AG09309 (cell line): ENCODE data around the gene SAMD11.
A peak's percentile ranks its signal among the peaks of the same experiment; 100 is the strongest.

Source experiments
- DNase-seq: peaks from one replicate; pipeline ENCODE4 v3.0.0-alpha.2; 2010; ENCODE audit warnings: low read depth
- H3K4me3 ChIP-seq: 2 replicates; pipeline ENCODE4 v1.5.1; 2011; ENCODE audit warnings: mild to moderate bottlenecking, low read depth, low read length, moderate library complexity; ENCODE audit not compliant: control insufficient read depth
- TF ChIP-seq, protein P1 (sequence below): IDR thresholded peaks from 2 replicates; pipeline ENCODE4 v1.5.1; 2011; ENCODE audit warnings: mild to moderate bottlenecking, low read depth, low read length, inconsistent platforms; ENCODE audit not compliant: insufficient read depth, control insufficient read depth; ENCODE audit errors: missing control alignments

The SAMD11 gene

GRCh38 chr1:955474-955873 is 31.8 kb downstream of the SAMD11 start:
- H3K4me3 ChIP-seq, result no peak overlapping the region
- no peak for DNase-seq
- TF ChIP-seq, protein P1, sequence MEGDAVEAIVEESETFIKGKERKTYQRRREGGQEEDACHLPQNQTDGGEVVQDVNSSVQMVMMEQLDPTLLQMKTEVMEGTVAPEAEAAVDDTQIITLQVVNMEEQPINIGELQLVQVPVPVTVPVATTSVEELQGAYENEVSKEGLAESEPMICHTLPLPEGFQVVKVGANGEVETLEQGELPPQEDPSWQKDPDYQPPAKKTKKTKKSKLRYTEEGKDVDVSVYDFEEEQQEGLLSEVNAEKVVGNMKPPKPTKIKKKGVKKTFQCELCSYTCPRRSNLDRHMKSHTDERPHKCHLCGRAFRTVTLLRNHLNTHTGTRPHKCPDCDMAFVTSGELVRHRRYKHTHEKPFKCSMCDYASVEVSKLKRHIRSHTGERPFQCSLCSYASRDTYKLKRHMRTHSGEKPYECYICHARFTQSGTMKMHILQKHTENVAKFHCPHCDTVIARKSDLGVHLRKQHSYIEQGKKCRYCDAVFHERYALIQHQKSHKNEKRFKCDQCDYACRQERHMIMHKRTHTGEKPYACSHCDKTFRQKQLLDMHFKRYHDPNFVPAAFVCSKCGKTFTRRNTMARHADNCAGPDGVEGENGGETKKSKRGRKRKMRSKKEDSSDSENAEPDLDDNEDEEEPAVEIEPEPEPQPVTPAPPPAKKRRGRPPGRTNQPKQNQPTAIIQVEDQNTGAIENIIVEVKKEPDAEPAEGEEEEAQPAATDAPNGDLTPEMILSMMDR, result no peak

GRCh38 chr1:956636-957035 is 32.9 kb downstream of the SAMD11 start:
- no peak for DNase-seq

DNA sequence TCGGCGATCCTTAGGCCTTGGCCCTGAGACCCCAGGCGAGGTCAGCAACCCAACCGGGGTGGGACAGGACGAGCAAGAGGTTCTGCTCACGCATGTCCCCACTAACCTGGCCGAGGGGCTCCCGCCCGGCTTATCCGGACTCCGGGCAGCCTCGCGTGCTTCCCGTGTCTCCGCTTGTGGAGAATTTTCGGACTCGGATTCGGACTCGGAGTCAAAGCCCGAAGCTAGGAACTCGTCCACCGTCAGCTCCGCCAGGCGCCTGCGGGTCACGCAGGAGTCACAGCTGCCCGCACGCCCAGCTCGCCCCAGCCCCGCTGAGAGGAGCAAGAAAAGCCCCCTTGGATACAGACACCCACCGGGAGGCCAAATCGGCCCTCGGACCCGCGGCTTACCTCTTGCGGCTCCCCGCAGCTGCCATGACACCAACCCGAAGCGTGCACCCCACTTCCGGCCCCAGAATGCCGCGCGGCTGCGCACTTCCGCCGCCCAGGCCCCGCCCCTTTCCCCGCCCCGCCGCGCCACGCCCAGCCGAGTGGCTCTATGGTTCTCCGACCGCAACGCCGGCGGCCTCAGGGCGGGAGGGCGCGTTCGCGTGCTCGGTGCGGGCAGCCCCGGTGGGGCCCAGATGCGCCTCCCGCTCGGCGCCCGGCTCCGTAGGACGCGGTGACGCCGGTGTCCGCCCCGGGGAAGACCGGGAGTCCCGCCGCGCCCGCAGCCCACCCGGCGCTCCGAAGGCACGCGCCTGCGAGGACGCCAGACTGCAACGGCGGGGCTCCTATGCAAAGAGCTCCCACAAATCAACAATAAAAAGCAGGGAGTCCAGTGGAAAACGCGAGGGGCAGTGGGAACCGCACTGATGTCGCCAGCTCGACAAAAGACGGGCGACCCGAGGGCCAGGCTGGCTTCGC is 35.4 kb downstream of the SAMD11 start, which contains the start of gene NOC2L:
Gene NOC2L, minus strand, starts transcription at position 434 of the 908 bp plus-strand sequence. Its CDS starts 16 bp downstream, at position 418.
- H3K4me3 ChIP-seq, result peak within 1 kb of the TSS; percentile 99
- DNase-seq, result no peak
- TF ChIP-seq, protein P1, result no peak

More at GRCh38 chr1:956636-957035, 32.9 kb downstream of the SAMD11 start:
- TF ChIP-seq, protein P1, result no peak
- no peak overlapping the region for H3K4me3 ChIP-seq

DNA sequence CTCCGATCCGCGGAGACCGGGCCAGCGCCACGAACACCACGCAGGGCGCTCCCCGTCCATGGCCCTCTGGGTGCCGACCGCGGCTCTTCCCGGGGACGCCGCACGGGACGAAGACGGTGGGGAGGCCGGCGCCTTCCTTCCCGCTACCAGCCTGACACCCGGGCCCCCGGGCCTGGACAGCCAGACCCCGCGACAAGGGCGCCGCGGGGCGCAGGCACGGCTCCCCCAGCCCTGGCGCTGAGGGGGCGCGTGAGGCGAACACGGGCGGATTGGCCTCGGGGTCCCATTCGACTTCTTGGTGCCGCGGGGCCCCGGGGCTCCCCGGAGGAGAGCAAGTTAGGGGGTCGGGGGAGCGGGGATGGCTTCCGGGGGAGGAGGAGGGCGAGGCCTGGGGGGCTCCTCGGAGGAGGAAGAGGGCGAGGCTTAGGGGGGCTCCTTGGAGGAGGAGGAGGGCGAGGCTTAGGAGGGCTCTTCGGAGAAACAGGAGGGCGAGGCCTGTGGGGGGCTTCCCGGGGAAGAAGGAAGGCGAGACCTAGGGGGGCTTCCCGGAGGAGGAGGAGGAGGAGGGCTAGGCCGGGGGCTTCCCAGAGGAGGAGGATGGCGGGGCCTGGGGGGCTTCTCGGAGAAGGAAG is 36.1 kb downstream of the SAMD11 start:
- TF ChIP-seq, protein P1, result no peak
- H3K4me3 ChIP-seq, result peak overlapping the region; percentile 44
- DNase-seq, result no peak

DNA sequence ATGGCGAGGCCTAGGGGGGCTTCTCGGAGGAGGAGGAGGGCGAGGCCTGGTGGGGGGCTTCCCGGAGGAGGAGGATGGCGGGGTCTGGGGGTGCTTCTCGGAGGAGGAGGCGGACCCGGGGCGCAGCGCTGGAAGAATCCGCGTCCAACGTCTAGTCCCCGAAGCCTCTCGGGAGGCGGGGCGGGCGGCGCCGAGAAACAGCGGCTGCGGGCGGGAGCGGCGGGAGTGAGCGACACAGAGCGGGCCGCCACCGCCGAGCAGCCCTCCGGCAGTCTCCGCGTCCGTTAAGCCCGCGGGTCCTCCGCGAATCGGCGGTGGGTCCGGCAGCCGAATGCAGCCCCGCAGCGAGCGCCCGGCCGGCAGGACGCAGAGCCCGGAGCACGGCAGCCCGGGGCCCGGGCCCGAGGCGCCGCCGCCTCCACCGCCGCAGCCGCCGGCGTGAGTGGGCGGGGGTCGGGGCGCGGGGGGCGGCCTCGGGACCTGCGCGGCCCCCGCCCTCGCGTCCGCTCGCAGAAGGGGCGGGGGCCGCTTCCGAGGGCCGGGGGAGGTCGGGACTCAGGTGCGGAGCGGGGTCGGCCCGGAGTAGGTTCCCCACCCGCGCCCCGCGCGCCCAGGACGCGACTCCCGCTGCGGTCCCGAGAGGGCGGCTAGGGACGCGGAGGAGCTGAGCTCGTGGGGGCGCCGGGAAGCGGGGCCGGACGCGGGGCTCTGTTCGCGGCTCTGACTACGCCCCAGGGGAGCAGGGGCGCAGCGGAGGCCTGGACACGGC is 36.8 kb downstream of the SAMD11 start, which contains the start of gene KLHL17:
Gene KLHL17, plus strand, starts transcription at position 222 of the 769 bp plus-strand sequence. Its CDS starts 110 bp downstream, at position 332.
- TF ChIP-seq, protein P1, result no peak
- H3K4me3 ChIP-seq, result peak within 1 kb of the TSS; percentile 44
- no peak for DNase-seq

GRCh38 chr1:961132-961669 is 37.5 kb downstream of the SAMD11 start:
- TF ChIP-seq, protein P1, result no peak
- peak overlapping the region; percentile 44 for H3K4me3 ChIP-seq
- DNase-seq, result no peak
